K562 (cell line): ENCODE results near the gene ASB14. TPM values are rescaled to one million over a fixed set of nuclear protein-coding genes. Genes with fewer than 3 reads are reported as not detected.

Source experiments
- BDP1 ChIP-seq: IDR thresholded peaks from 3 replicates; pipeline ENCODE4 v1.6.1; 2011; ENCODE audit not compliant: insufficient read length, insufficient read depth
- MTA1 ChIP-seq: fragments of 450-650 bp; IDR thresholded peaks from 2 replicates; pipeline ENCODE4 v1.6.1; 2017; ENCODE audit warnings: borderline replicate concordance
- NELFE ChIP-seq: IDR thresholded peaks from 2 replicates; pipeline ENCODE4 v1.6.1; 2011; ENCODE audit warnings: mild to moderate bottlenecking; ENCODE audit not compliant: insufficient read depth, insufficient read length
- SIN3B ChIP-seq: fragments of 450-650 bp; IDR thresholded peaks from 2 replicates; pipeline ENCODE4 v1.6.1; 2017; ENCODE audit warnings: low read depth, mild to moderate bottlenecking, moderate library complexity
- SRSF7 ChIP-seq: fragments of 200-400 bp; formaldehyde crosslinking; optimal IDR thresholded peaks from 2 replicates; pipeline ENCODE3; 2017; ENCODE audit warnings: mild to moderate bottlenecking, low read depth, low read length
- ZNF143 ChIP-seq: sonication (generic); formaldehyde crosslinking; IDR thresholded peaks from 2 replicates; pipeline ENCODE4 v1.9.0; 2022; ENCODE audit warnings: mild to moderate bottlenecking, missing genetic modification reagents
- ZNF354B ChIP-seq: fragments of 250-450 bp; sonication (Bioruptor Pico); IDR thresholded peaks from 2 replicates; pipeline ENCODE4 v1.4.0; 2020
- polyA plus RNA-seq, 8 experiments: library from polyadenylated mRNA; depleted of rRNA in 4 of 8; stranded (reverse) in 5 of 8; unstranded in 3 of 8; fragments of >200 nt; fragmentation: Nextera tagmentation in 2 of 8; fragmentation: Illumina TruSeq in 1 of 8; extraction: Ambion mirVana in 2 of 8; extraction: Trizol in 1 of 8; gene quantifications; 2 replicates each; pipeline versions ENCODE4 v1.2.1 to v1.2.3, GENCODE V29; 2011 to 2014; ENCODE audit warnings: inconsistent platforms in 1 of 8, missing spikeins in 1 of 8
- total RNA-seq, 7 experiments: library from RNA; depleted of rRNA in 6 of 7; stranded (reverse); fragments of >200 nt in 6 of 7; fragmentation: Illumina TruSeq in 2 of 7; extraction: Trizol in 2 of 7; gene quantifications; 2 replicates each; pipeline versions ENCODE4 v1.2.1 to v1.2.3, GENCODE V29; 2011 to 2021; ENCODE audit warnings: low replicate concordance in 1 of 7
- TF ChIP-seq, protein P1 (sequence below): fragments of 150-350 bp; IDR thresholded peaks from 2 replicates; pipeline ENCODE4 v1.6.1; 2014; ENCODE audit warnings: low read depth, mild to moderate bottlenecking, low read length, borderline replicate concordance
- TF ChIP-seq, protein P2 (sequence below): fragments of 250-450 bp; sonication (Bioruptor Pico); IDR thresholded peaks from 2 replicates; pipeline ENCODE4 v1.5.0; 2021; ENCODE audit warnings: mild to moderate bottlenecking, moderate library complexity
- TF ChIP-seq, protein P3 (sequence below): fragments of 250-450 bp; sonication (Bioruptor Pico); IDR thresholded peaks from 2 replicates; pipeline ENCODE4 v1.8.0; 2022; ENCODE audit warnings: moderate library complexity, mild to moderate bottlenecking, inconsistent platforms

The ASB14 gene
- total and polyA plus RNA-seq, 9 of the 15 experiments (the other 6 are each of a cell fraction or from before 2014, with no cell fraction given) = 0.01 to 0.07 TPM; not detected in 7

DNA sequence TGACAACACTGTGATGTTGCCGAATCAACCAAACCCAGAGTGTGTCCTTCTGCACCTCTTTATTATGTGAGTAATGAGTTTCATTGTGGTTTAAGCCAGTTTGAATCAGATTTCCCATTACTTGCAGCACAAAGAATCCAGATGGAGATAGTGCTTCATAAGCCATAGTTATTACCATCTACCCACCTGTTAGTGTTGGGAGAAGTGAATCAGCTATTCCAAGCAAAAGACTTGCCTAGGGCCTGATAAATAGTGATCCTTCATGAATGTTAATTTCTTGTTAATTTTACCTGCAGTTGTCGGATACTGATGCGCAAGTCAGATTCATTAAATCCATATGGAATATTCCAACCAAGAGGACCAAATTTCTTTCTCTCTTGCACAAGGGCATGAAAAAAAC, 21.7 kb upstream of the ASB14 start (continued):
- TF ChIP-seq, protein P1, sequence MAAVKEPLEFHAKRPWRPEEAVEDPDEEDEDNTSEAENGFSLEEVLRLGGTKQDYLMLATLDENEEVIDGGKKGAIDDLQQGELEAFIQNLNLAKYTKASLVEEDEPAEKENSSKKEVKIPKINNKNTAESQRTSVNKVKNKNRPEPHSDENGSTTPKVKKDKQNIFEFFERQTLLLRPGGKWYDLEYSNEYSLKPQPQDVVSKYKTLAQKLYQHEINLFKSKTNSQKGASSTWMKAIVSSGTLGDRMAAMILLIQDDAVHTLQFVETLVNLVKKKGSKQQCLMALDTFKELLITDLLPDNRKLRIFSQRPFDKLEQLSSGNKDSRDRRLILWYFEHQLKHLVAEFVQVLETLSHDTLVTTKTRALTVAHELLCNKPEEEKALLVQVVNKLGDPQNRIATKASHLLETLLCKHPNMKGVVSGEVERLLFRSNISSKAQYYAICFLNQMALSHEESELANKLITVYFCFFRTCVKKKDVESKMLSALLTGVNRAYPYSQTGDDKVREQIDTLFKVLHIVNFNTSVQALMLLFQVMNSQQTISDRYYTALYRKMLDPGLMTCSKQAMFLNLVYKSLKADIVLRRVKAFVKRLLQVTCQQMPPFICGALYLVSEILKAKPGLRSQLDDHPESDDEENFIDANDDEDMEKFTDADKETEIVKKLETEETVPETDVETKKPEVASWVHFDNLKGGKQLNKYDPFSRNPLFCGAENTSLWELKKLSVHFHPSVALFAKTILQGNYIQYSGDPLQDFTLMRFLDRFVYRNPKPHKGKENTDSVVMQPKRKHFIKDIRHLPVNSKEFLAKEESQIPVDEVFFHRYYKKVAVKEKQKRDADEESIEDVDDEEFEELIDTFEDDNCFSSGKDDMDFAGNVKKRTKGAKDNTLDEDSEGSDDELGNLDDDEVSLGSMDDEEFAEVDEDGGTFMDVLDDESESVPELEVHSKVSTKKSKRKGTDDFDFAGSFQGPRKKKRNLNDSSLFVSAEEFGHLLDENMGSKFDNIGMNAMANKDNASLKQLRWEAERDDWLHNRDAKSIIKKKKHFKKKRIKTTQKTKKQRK = no peak
- no peak for TF ChIP-seq ZNF143
- no peak for TF ChIP-seq SRSF7
- no peak for TF ChIP-seq ZNF354B (CRISPR knock-in tag)
- TF ChIP-seq MTA1 = no peak
- TF ChIP-seq, protein P2, sequence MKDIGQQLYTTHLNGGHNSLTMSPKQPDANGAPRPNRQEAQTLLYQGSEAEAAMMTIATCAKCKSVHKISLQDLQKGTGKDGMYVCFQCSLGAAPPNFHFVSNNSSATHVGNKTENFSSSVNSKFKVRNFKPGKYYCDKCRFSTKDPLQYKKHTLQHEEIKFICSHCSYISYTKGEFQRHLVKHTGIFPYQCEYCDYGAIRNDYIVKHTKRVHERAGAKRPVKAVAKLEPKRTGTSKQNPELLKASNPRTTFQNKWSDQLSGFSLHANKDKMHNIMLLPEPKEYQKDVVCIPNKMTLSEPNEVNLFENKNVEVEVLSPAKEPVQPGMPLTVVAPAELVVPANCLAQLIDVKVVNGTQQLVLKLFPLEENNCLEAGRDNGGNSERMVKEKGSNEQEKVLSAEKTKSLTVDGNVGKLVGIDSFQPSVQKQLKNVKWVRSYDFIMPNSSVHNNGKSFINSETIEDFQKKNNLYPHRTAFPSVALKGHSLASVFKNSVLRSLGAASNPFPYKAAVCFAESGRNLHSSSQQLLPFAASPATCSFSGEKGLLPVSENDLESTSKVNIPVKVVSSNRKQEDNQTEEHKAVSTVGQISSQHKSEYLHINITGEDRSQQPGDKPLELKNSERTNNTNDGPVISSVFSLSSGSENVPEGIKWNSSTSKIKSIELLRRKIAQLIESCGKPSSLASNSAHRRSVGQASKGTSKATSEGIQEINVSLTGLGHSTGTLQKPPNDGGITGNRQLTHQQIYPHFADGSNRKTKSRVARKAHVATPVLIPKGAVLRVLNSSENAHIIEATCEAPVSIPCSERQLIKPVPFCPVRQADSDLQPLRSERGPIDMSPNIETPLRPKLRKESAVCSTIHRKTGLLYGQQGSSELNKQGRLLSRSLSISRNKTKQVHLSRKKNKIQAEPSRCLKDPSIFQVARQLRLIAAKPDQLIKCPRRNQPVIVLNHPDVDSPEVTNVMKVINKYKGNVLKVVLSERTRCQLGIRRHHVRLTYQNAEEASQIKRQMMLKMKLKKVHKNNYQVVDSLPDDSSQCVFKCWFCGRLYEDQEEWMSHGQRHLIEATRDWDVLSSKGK (CRISPR knock-in tag) = no peak
- no peak for TF ChIP-seq SIN3B
- TF ChIP-seq, protein P3, sequence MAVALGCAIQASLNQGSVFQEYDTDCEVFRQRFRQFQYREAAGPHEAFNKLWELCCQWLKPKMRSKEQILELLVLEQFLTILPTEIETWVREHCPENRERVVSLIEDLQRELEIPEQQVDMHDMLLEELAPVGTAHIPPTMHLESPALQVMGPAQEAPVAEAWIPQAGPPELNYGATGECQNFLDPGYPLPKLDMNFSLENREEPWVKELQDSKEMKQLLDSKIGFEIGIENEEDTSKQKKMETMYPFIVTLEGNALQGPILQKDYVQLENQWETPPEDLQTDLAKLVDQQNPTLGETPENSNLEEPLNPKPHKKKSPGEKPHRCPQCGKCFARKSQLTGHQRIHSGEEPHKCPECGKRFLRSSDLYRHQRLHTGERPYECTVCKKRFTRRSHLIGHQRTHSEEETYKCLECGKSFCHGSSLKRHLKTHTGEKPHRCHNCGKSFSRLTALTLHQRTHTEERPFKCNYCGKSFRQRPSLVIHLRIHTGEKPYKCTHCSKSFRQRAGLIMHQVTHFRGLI = no peak
- TF ChIP-seq BDP1 = no peak
- TF ChIP-seq NELFE = no peak
